HG03575 (cell line): Measurements from ENCODE around the gene MARCHF2.
"Not testable (repeated sequence)": the region's sequence is repeated elsewhere in the genome, so short reads cannot be mapped to it uniquely, and the experiment has no call there.

Experiments
- ATAC-seq: cut with Tn5 transposase; IDR thresholded peaks from one replicate; pipeline ENCODE4 v1.9.1; 2021; ENCODE audit not compliant: unreplicated experiment, insufficient number of reproducible peaks, low FRiP score; ENCODE audit errors: extremely low read depth

MARCHF2 gene

GRCh38 chr19:8401981-8402411 is 11.1 kb upstream of the MARCHF2 start:
- ATAC-seq = no peak

- no peak for ATAC-seq
Measured at GRCh38 chr19:8403098-8403819, 9.8 kb upstream of the MARCHF2 start.

GRCh38 chr19:8403820-8404109 is 9.3 kb upstream of the MARCHF2 start:
- ATAC-seq = no peak

GRCh38 chr19:8404391-8405151 is 8.5 kb upstream of the MARCHF2 start:
- ATAC-seq = no peak

GRCh38 chr19:8410718-8411117 is 2.4 kb upstream of the MARCHF2 start:
- ATAC-seq = not testable (repeated sequence)

GRCh38 chr19:8413629-8413995 is 507 bp downstream of the MARCHF2 start:
- no peak for ATAC-seq

- ATAC-seq = no peak
Measured at GRCh38 chr19:8416796-8417195, 3.7 kb downstream of the MARCHF2 start.

GRCh38 chr19:8421484-8422461 is 8.7 kb downstream of the MARCHF2 start:
- ATAC-seq = no peak

- no peak for ATAC-seq
Measured at GRCh38 chr19:8423817-8424223, 10.7 kb downstream of the MARCHF2 start.

GRCh38 chr19:8425331-8425730 is 12.2 kb downstream of the MARCHF2 start:
- ATAC-seq = not testable (repeated sequence)

- no peak for ATAC-seq
Measured at GRCh38 chr19:8426283-8426682, 13.2 kb downstream of the MARCHF2 start.

- no peak for ATAC-seq
Measured at GRCh38 chr19:8429044-8429443, 15.9 kb downstream of the MARCHF2 start.

GRCh38 chr19:8429826-8430225 is 16.7 kb downstream of the MARCHF2 start:
- ATAC-seq = no peak

GRCh38 chr19:8430650-8431049 is 17.5 kb downstream of the MARCHF2 start:
- ATAC-seq = no peak

GRCh38 chr19:8438236-8438635 is 25.1 kb downstream of the MARCHF2 start:
- ATAC-seq = no peak

GRCh38 chr19:8441725-8442544 is 28.8 kb downstream of the MARCHF2 start:
- no peak for ATAC-seq

GRCh38 chr19:8444140-8444676 is 31.1 kb downstream of the MARCHF2 start:
- not testable (repeated sequence) for ATAC-seq

GRCh38 chr19:8444677-8445487 is 31.8 kb downstream of the MARCHF2 start, which contains the start of gene HNRNPM:
HNRNPM (plus strand) TSS chr19:8444975; CDS start chr19:8444999, 24 bp downstream.
- ATAC-seq = peak; percentile 42
